CD8-positive, alpha-beta memory T cell (primary cell): ENCODE measurements around the gene MAPRE2. TPM values are rescaled to one million over a fixed set of nuclear protein-coding genes. Genes with fewer than 3 reads are reported as not detected.
A peak's percentile ranks its signal among the peaks of the same experiment; 100 is the strongest.

Experiments
- CTCF ChIA-PET: fragments of 350-600 bp; sonication (Branson Sonifier 250); formaldehyde crosslinking; loops from one replicate; lab custom pipeline; 2021; ENCODE audit warnings: antibody characterized with exemption; lab: Charles Lee
- POLR2A ChIA-PET: fragments of 350-600 bp; sonication (Branson Sonifier 250); formaldehyde crosslinking; loops from one replicate; lab custom pipeline; 2021; ENCODE audit warnings: antibody characterized with exemption; lab: Charles Lee
- DNase-seq, 5 donors: peaks; one replicate each; pipeline versions ENCODE4 v3.0.0 to v3.0.0-alpha.2; 2020 to 2022; ENCODE audit warnings: mixed read lengths in 1 of 5
- H3K27ac ChIP-seq: one replicate; pipeline ENCODE4 v1.7.0; 2013; ENCODE audit warnings: low read depth, mild to moderate bottlenecking, low read length, moderate library complexity
- H3K27me3 ChIP-seq: 2 replicates; pipeline ENCODE4 v1.7.0; 2013; ENCODE audit warnings: low read length, mild to moderate bottlenecking; ENCODE audit not compliant: insufficient read depth, poor library complexity, severe bottlenecking
- H3K36me3 ChIP-seq: 2 replicates; pipeline ENCODE4 v1.7.0; 2013; ENCODE audit warnings: mild to moderate bottlenecking, low read length, moderate library complexity; ENCODE audit not compliant: insufficient read depth
- H3K4me1 ChIP-seq: 2 replicates; pipeline ENCODE4 v1.7.0; 2013; ENCODE audit warnings: mild to moderate bottlenecking, low read length, moderate library complexity; ENCODE audit not compliant: insufficient read depth
- H3K4me3 ChIP-seq: 2 replicates; pipeline ENCODE4 v1.7.0; 2013; ENCODE audit warnings: mild to moderate bottlenecking, low read length
- H3K9me3 ChIP-seq: 2 replicates; pipeline ENCODE4 v1.7.0; 2013; ENCODE audit warnings: mild to moderate bottlenecking, low read length
- H3K27ac Mint-ChIP-seq, 8 donors: one replicate each; pipeline ENCODE4 v1.8.0; 2020 to 2021; ENCODE audit warnings: mixed read lengths in 8 of 8, mild to moderate bottlenecking in 6 of 8, inconsistent platforms in 3 of 8, moderate library complexity in 3 of 8
- H3K27me3 Mint-ChIP-seq, 2 donors: one replicate each; pipeline ENCODE4 v1.8.0; 2020 to 2021; ENCODE audit warnings: mixed read lengths in 2 of 2, mild to moderate bottlenecking in 1 of 2, moderate library complexity in 1 of 2
- H3K36me3 Mint-ChIP-seq, 3 donors: one replicate each; pipeline ENCODE4 v1.8.0; 2020 to 2021; ENCODE audit warnings: mixed read lengths in 3 of 3, inconsistent platforms in 1 of 3, mild to moderate bottlenecking in 1 of 3
- H3K4me1 Mint-ChIP-seq, 3 donors: one replicate each; pipeline ENCODE4 v1.8.0; 2020 to 2021; ENCODE audit warnings: mixed read lengths in 3 of 3, inconsistent platforms in 1 of 3, mild to moderate bottlenecking in 1 of 3
- H3K4me3 Mint-ChIP-seq, 7 donors: one replicate each; pipeline ENCODE4 v1.8.0; 2020 to 2021; ENCODE audit warnings: mixed read lengths in 7 of 7, mild to moderate bottlenecking in 6 of 7, moderate library complexity in 4 of 7, inconsistent platforms in 2 of 7
- H3K9me3 Mint-ChIP-seq, 5 donors: one replicate each; pipeline ENCODE4 v1.8.0; 2020 to 2022; ENCODE audit warnings: mixed read lengths in 5 of 5, mild to moderate bottlenecking in 3 of 5, moderate library complexity in 2 of 5, inconsistent platforms in 1 of 5
- polyA plus RNA-seq: library from polyadenylated mRNA; unstranded; fragments of 300-500 nt; fragmentation: Illumina TruSeq; gene quantifications from one replicate; pipeline ENCODE4 v1.2.3, GENCODE V29; 2021
- total RNA-seq, 2 experiments: library from RNA; stranded (reverse); gene quantifications; one replicate each; pipeline ENCODE4 v1.2.3, GENCODE V29; 2021

MAPRE2 gene
- 10 to 100 TPM; 38.5 to 38.6 TPM for total RNA-seq
- 80.4 TPM for polyA plus RNA-seq

GRCh38 chr18:35040988-35041814, at the start of gene MAPRE2:
TSS of gene MAPRE2 (plus strand) at chr18:35041413. CDS start at chr18:35041540, 127 bp downstream.
- Histone ChIP-seq H3K4me1 (peaks cover 44% of the 10 kb centered on the region), H3K36me3 (no peaks in the 10 kb centered on the region), H3K4me3 (peak within 1 kb of the TSS; percentile 98), H3K27ac (peak within 1 kb of the TSS; percentile 98), H3K27me3 (no peaks in the 10 kb centered on the region), H3K9me3 (no peaks in the 10 kb centered on the region)
- H3K4me3 Mint-ChIP-seq, result peak within 1 kb of the TSS; percentile 93 to 99 (median 97)
- peaks cover 50 to 70% (median 56%) of the 10 kb centered on the region in 3 donors for H3K4me1 Mint-ChIP-seq
- H3K9me3 Mint-ChIP-seq, result peaks cover 0 to 2% (median 0%) of the 10 kb centered on the region in 5 donors
- ChIA-PET POLR2A (interaction anchor here (0.6 to 3.5 kb wide), 6 partner anchors 11 to 303 kb away, joined by 3 to 52 read pairs (median 3); partner anchors contain the start of genes ZNF24 and ZNF397), CTCF (interaction anchor here (0.7 to 3.9 kb wide), 8 partner anchors 10 to 190 kb away, joined by 3 to 60 read pairs (median 4); no protein-coding TSS in a partner anchor)
- H3K36me3 Mint-ChIP-seq, result peaks cover 0 to 16% (median 0%) of the 10 kb centered on the region in 3 donors
- H3K27me3 Mint-ChIP-seq, result peaks cover 0 to 4% of the 10 kb centered on the region in 2 donors
- H3K27ac Mint-ChIP-seq, result peak within 1 kb of the TSS; percentile 94 to 99 (median 97)
- peak; percentile 99 to 100 (median 100) for DNase-seq

- Mint-ChIP-seq H3K27ac (no peak overlapping the region), H3K27me3 (peaks cover 0 to 2% of the 10 kb centered on the region in 2 donors), H3K4me1 (peaks cover 0 to 5% (median 3%) of the 10 kb centered on the region in 3 donors), H3K36me3 (peaks cover 0 to 2% (median 0%) of the 10 kb centered on the region in 3 donors), H3K9me3 (no peaks in the 10 kb centered on the region), H3K4me3 (no peak overlapping the region)
- no peaks in the 10 kb centered on the region for H3K4me1 ChIP-seq
- H3K27ac ChIP-seq, result no peak overlapping the region
- no peaks in the 10 kb centered on the region for H3K27me3 ChIP-seq
- no peak overlapping the region for H3K4me3 ChIP-seq
- ChIA-PET CTCF (interaction anchor here (1.4 kb wide), 1 partner anchor 152 kb away, joined by 3 read pairs; no protein-coding TSS in a partner anchor), POLR2A (no interaction called here)
- no peaks in the 10 kb centered on the region for H3K9me3 ChIP-seq
- no peak for DNase-seq
- H3K36me3 ChIP-seq, result no peaks in the 10 kb centered on the region
Observed at GRCh38 chr18:34991561-34991960, 49.7 kb upstream of the MAPRE2 start.

GRCh38 chr18:34993289-34993688, 47.9 kb upstream of the MAPRE2 start:
- POLR2A ChIA-PET, result no interaction called here

GRCh38 chr18:34995746-34996145, 45.5 kb upstream of the MAPRE2 start:
- Mint-ChIP-seq H3K4me3 (no peak overlapping the region), H3K4me1 (no peaks in the 10 kb centered on the region), H3K27me3 (peaks cover 0 to 1% of the 10 kb centered on the region in 2 donors), H3K27ac (peak overlapping the region in 1 of 8 donors; percentile 7), H3K36me3 (no peaks in the 10 kb centered on the region), H3K9me3 (no peaks in the 10 kb centered on the region)
- DNase-seq, result no peak
- CTCF ChIA-PET, result no interaction called here
- Histone ChIP-seq H3K4me3 (no peak overlapping the region), H3K27ac (no peak overlapping the region), H3K27me3 (no peaks in the 10 kb centered on the region), H3K9me3 (no peaks in the 10 kb centered on the region), H3K36me3 (no peaks in the 10 kb centered on the region), H3K4me1 (no peaks in the 10 kb centered on the region)
- POLR2A ChIA-PET, result no interaction called here

More at GRCh38 chr18:34993289-34993688, 47.9 kb upstream of the MAPRE2 start:
- no peak for DNase-seq
- H3K9me3 ChIP-seq, result no peaks in the 10 kb centered on the region
- H3K4me3 Mint-ChIP-seq, result no peak overlapping the region
- H3K27ac Mint-ChIP-seq, result no peak overlapping the region
- no peak overlapping the region for H3K27ac ChIP-seq
- H3K4me1 Mint-ChIP-seq, result peaks cover 0 to 4% (median 1%) of the 10 kb centered on the region in 3 donors
- H3K9me3 Mint-ChIP-seq, result no peaks in the 10 kb centered on the region
- H3K27me3 ChIP-seq, result no peaks in the 10 kb centered on the region
- H3K36me3 ChIP-seq, result no peaks in the 10 kb centered on the region
- peaks cover 0 to 3% of the 10 kb centered on the region in 2 donors for H3K27me3 Mint-ChIP-seq
- H3K4me1 ChIP-seq, result no peaks in the 10 kb centered on the region
- H3K4me3 ChIP-seq, result no peak overlapping the region
- CTCF ChIA-PET, result interaction anchor here (1.3 kb wide), 1 partner anchor 13 kb away, joined by 3 read pairs; no protein-coding TSS in a partner anchor
- peaks cover 0 to 2% (median 0%) of the 10 kb centered on the region in 3 donors for H3K36me3 Mint-ChIP-seq

- no peak overlapping the region for H3K4me3 Mint-ChIP-seq
- DNase-seq, result no peak
- no peaks in the 10 kb centered on the region for H3K4me1 ChIP-seq
- no peak overlapping the region for H3K27ac ChIP-seq
- no peak overlapping the region for H3K4me3 ChIP-seq
- H3K36me3 ChIP-seq, result no peaks in the 10 kb centered on the region
- H3K36me3 Mint-ChIP-seq, result no peaks in the 10 kb centered on the region
- H3K27me3 Mint-ChIP-seq, result peaks cover 0 to 1% of the 10 kb centered on the region in 2 donors
- no peak overlapping the region for H3K27ac Mint-ChIP-seq
- POLR2A ChIA-PET, result no interaction called here
- H3K4me1 Mint-ChIP-seq, result no peaks in the 10 kb centered on the region
- H3K9me3 Mint-ChIP-seq, result no peaks in the 10 kb centered on the region
- CTCF ChIA-PET, result no interaction called here
- H3K9me3 ChIP-seq, result no peaks in the 10 kb centered on the region
- no peaks in the 10 kb centered on the region for H3K27me3 ChIP-seq
Observed at GRCh38 chr18:34998661-34999060, 42.6 kb upstream of the MAPRE2 start.

GRCh38 chr18:34999756-35000289, 41.4 kb upstream of the MAPRE2 start:
- Mint-ChIP-seq H3K9me3 (no peaks in the 10 kb centered on the region), H3K27ac (peak overlapping the region in 1 of 8 donors; percentile 47), H3K27me3 (peaks cover 0 to 1% of the 10 kb centered on the region in 2 donors), H3K4me3 (no peak overlapping the region), H3K36me3 (no peaks in the 10 kb centered on the region), H3K4me1 (no peaks in the 10 kb centered on the region)
- no peaks in the 10 kb centered on the region for H3K27me3 ChIP-seq
- ChIA-PET POLR2A (no interaction called here), CTCF (no interaction called here)
- DNase-seq, result no peak
- H3K9me3 ChIP-seq, result no peaks in the 10 kb centered on the region
- no peak overlapping the region for H3K4me3 ChIP-seq
- H3K27ac ChIP-seq, result no peak overlapping the region
- H3K4me1 ChIP-seq, result no peaks in the 10 kb centered on the region
- no peaks in the 10 kb centered on the region for H3K36me3 ChIP-seq

GRCh38 chr18:35000457-35000856, 40.8 kb upstream of the MAPRE2 start:
- POLR2A ChIA-PET, result no interaction called here
- Mint-ChIP-seq H3K27me3 (peaks cover 0 to 1% of the 10 kb centered on the region in 2 donors), H3K36me3 (no peaks in the 10 kb centered on the region), H3K9me3 (no peaks in the 10 kb centered on the region), H3K4me3 (no peak overlapping the region), H3K4me1 (no peaks in the 10 kb centered on the region), H3K27ac (no peak overlapping the region)
- no peak for DNase-seq
- CTCF ChIA-PET, result no interaction called here
- Histone ChIP-seq H3K27ac (no peak overlapping the region), H3K9me3 (no peaks in the 10 kb centered on the region), H3K4me1 (no peaks in the 10 kb centered on the region), H3K27me3 (no peaks in the 10 kb centered on the region), H3K36me3 (no peaks in the 10 kb centered on the region), H3K4me3 (no peak overlapping the region)

- no peaks in the 10 kb centered on the region for H3K27me3 ChIP-seq
- no peaks in the 10 kb centered on the region for H3K9me3 ChIP-seq
- no peak overlapping the region for H3K4me3 ChIP-seq
- CTCF ChIA-PET, result no interaction called here
- H3K27ac Mint-ChIP-seq, result no peak overlapping the region
- H3K4me3 Mint-ChIP-seq, result no peak overlapping the region
- no peaks in the 10 kb centered on the region for H3K9me3 Mint-ChIP-seq
- no peaks in the 10 kb centered on the region for H3K36me3 ChIP-seq
- no peaks in the 10 kb centered on the region for H3K36me3 Mint-ChIP-seq
- DNase-seq, result no peak
- no peaks in the 10 kb centered on the region for H3K4me1 Mint-ChIP-seq
- POLR2A ChIA-PET, result no interaction called here
- H3K4me1 ChIP-seq, result no peaks in the 10 kb centered on the region
- peaks cover 0 to 1% of the 10 kb centered on the region in 2 donors for H3K27me3 Mint-ChIP-seq
- H3K27ac ChIP-seq, result no peak overlapping the region
Observed at GRCh38 chr18:35002120-35002519, 39.1 kb upstream of the MAPRE2 start.
